Neuronal stem cell (in vitro differentiated cells): ENCODE results near the gene CHERP.

Source experiments
- DNase-seq: peaks from one replicate; pipeline ENCODE4 v3.0.0-alpha.2; 2013; ENCODE audit warnings: low spot score
- H2AFZ ChIP-seq: one replicate; pipeline ENCODE4 v1.6.1; 2013; ENCODE audit warnings: mild to moderate bottlenecking, low read length, inconsistent platforms
- H2AK5ac ChIP-seq: 2 replicates; pipeline ENCODE4 v1.6.1; 2013; ENCODE audit warnings: low read depth, mild to moderate bottlenecking, inconsistent platforms, low read length, moderate library complexity, mixed read lengths
- H2BK120ac ChIP-seq: 2 replicates; pipeline ENCODE4 v1.6.1; 2013; ENCODE audit warnings: low read depth, mild to moderate bottlenecking, inconsistent platforms, low read length, moderate library complexity, mixed read lengths
- H2BK12ac ChIP-seq: one replicate; pipeline ENCODE4 v1.6.1; 2013; ENCODE audit warnings: low read length, inconsistent platforms
- H2BK15ac ChIP-seq: 2 replicates; pipeline ENCODE4 v1.6.1; 2013; ENCODE audit warnings: mild to moderate bottlenecking, low read length, inconsistent platforms, mixed read lengths
- H2BK5ac ChIP-seq: one replicate; pipeline ENCODE4 v1.6.1; 2013; ENCODE audit warnings: inconsistent platforms, mild to moderate bottlenecking, low read length, moderate library complexity
- H3K14ac ChIP-seq: one replicate; pipeline ENCODE4 v1.6.1; 2013; ENCODE audit warnings: low read length, inconsistent platforms
- H3K18ac ChIP-seq: 2 replicates; pipeline ENCODE4 v1.6.1; 2013; ENCODE audit warnings: low read length, inconsistent platforms
- H3K23ac ChIP-seq: 2 replicates; pipeline ENCODE4 v1.6.1; 2013; ENCODE audit warnings: low read depth, mild to moderate bottlenecking, mixed read lengths, low read length, inconsistent platforms; ENCODE audit not compliant: poor library complexity
- H3K27ac ChIP-seq: replicated peaks from 3 replicates; pipeline ENCODE4 v1.5.1; 2013; ENCODE audit warnings: low read length, inconsistent platforms
- H3K27me3 ChIP-seq, 3 experiments: 2 replicates each; pipeline ENCODE4 v1.6.1; 2013; ENCODE audit warnings: low read length in 3 of 3, mild to moderate bottlenecking in 2 of 3, inconsistent platforms in 1 of 3, low read depth in 1 of 3, mixed read lengths in 1 of 3, moderate library complexity in 1 of 3; ENCODE audit not compliant: control insufficient read depth in 3 of 3, insufficient read depth in 3 of 3
- H3K36me3 ChIP-seq, 2 donors: replicated peaks in 1 of 2; 2 replicates each; pipeline ENCODE4 v1.6.1; 2013; ENCODE audit warnings: low read length in 2 of 2; ENCODE audit not compliant: control insufficient read depth in 2 of 2, insufficient read depth in 2 of 2
- H3K4ac ChIP-seq: 2 replicates; pipeline ENCODE4 v1.6.1; 2013; ENCODE audit warnings: inconsistent platforms, mild to moderate bottlenecking, low read length, moderate library complexity
- H3K4me1 ChIP-seq, 2 donors: 1 replicate in 1 of 2; 2 replicates in 1 of 2; pipeline ENCODE4 v1.6.1; 2013; ENCODE audit warnings: low read length in 2 of 2, low read depth in 1 of 2; ENCODE audit not compliant: control insufficient read depth in 2 of 2, insufficient read depth in 1 of 2
- H3K4me2 ChIP-seq: one replicate; pipeline ENCODE4 v1.6.1; 2013; ENCODE audit warnings: mild to moderate bottlenecking, low read length, inconsistent platforms; ENCODE audit not compliant: insufficient read depth, poor library complexity, severe bottlenecking
- H3K4me3 ChIP-seq, 2 donors: 2 replicates each; pipeline ENCODE4 v1.5.1; 2013; ENCODE audit warnings: low read length in 2 of 2, mild to moderate bottlenecking in 2 of 2, inconsistent platforms in 1 of 2, moderate library complexity in 1 of 2
- H3K79me1 ChIP-seq: one replicate; pipeline ENCODE4 v1.6.1; 2013; ENCODE audit warnings: low read depth, mild to moderate bottlenecking, inconsistent platforms, low read length, moderate library complexity
- H3K9ac ChIP-seq: one replicate; pipeline ENCODE4 v1.6.1; 2013; ENCODE audit warnings: mild to moderate bottlenecking, low read depth, low read length, inconsistent platforms; ENCODE audit not compliant: poor library complexity
- H3K9me3 ChIP-seq, 2 donors: replicated peaks in 1 of 2; 2 replicates each; pipeline versions ENCODE3 to v1.6.1; 2013; ENCODE audit warnings: low read length in 2 of 2, mild to moderate bottlenecking in 2 of 2, inconsistent platforms in 1 of 2, low read depth in 1 of 2, mixed read lengths in 1 of 2, moderate library complexity in 1 of 2; ENCODE audit not compliant: control insufficient read depth in 2 of 2, insufficient read depth in 1 of 2
- H4K8ac ChIP-seq: one replicate; pipeline ENCODE4 v1.6.1; 2013; ENCODE audit warnings: low read depth, mild to moderate bottlenecking, inconsistent platforms, low read length, moderate library complexity
- H4K91ac ChIP-seq: one replicate; pipeline ENCODE4 v1.6.1; 2013; ENCODE audit warnings: low read length, low read depth, mild to moderate bottlenecking, inconsistent platforms; ENCODE audit not compliant: poor library complexity
- WGBS, 2 donors: extraction: QIAGEN DNeasy Blood & Tissue Kit; methylation state at CpG; one replicate each; pipeline ENCODE4 v1.1.7; 2013; ENCODE audit warnings: missing lambda C conversion rate in 2 of 2, mixed read lengths in 1 of 2; ENCODE audit not compliant: insufficient read length in 2 of 2, insufficient replicate concordance in 1 of 2; ENCODE audit errors: extremely low coverage in 2 of 2; 5-methylcytosine and 5-hydroxymethylcytosine counted together

CHERP gene

GRCh38 chr19:16522559-16523377 lies 19.5 kb downstream of the CHERP start:
- H3K27ac ChIP-seq, result no peak overlapping the region
- no peak overlapping the region for H4K91ac ChIP-seq
- no peak overlapping the region for H3K4ac ChIP-seq
- H2AK5ac ChIP-seq, result no peak overlapping the region
- H3K4me1 ChIP-seq, result no peaks in the 10 kb centered on the region
- DNase-seq, result no peak
- no peak overlapping the region for H2BK12ac ChIP-seq
- no peaks in the 10 kb centered on the region for H3K27me3 ChIP-seq
- no peak overlapping the region for H3K14ac ChIP-seq
- peaks cover 81 to 97% of the 10 kb centered on the region in 2 donors for H3K36me3 ChIP-seq
- no peak overlapping the region for H2BK15ac ChIP-seq
- no peak overlapping the region for H3K23ac ChIP-seq
- peaks cover 0 to 2% of the 10 kb centered on the region in 2 donors for H3K9me3 ChIP-seq
- H4K8ac ChIP-seq, result no peak overlapping the region
- no peak overlapping the region for H2AFZ ChIP-seq
- H3K4me3 ChIP-seq, result peak overlapping the region in 1 of 2 donors; percentile 2
- WGBS, 2 donors, result no CpG with 5 or more reads among the region's 25 CpGs
- no peak overlapping the region for H3K9ac ChIP-seq
- no peak overlapping the region for H3K4me2 ChIP-seq
- H2BK5ac ChIP-seq, result no peak overlapping the region
- H3K79me1 ChIP-seq, result peaks cover 15% of the 10 kb centered on the region
- no peak overlapping the region for H3K18ac ChIP-seq
- no peak overlapping the region for H2BK120ac ChIP-seq

GRCh38 chr19:16521715-16522289 lies 20.4 kb downstream of the CHERP start:
- Histone ChIP-seq H2BK120ac (no peak overlapping the region), H3K18ac (no peak overlapping the region), H3K36me3 (peaks cover 80 to 97% of the 10 kb centered on the region in 2 donors), H2BK12ac (no peak overlapping the region), H3K9me3 (no peaks in the 10 kb centered on the region), H3K4ac (no peak overlapping the region), H2AFZ (no peak overlapping the region), H3K79me1 (peaks cover 14% of the 10 kb centered on the region), H3K23ac (no peak overlapping the region), H2BK5ac (no peak overlapping the region), H3K9ac (no peak overlapping the region), H3K4me1 (no peaks in the 10 kb centered on the region), H2BK15ac (no peak overlapping the region), H3K27ac (no peak overlapping the region), H4K8ac (no peak overlapping the region), H2AK5ac (no peak overlapping the region), H3K27me3 (no peaks in the 10 kb centered on the region), H3K4me2 (no peak overlapping the region), H3K14ac (no peak overlapping the region), H3K4me3 (no peak overlapping the region), H4K91ac (no peak overlapping the region)
- DNase-seq, result no peak
- WGBS, 2 donors, result no CpG with 5 or more reads among the region's 10 CpGs

DNA sequence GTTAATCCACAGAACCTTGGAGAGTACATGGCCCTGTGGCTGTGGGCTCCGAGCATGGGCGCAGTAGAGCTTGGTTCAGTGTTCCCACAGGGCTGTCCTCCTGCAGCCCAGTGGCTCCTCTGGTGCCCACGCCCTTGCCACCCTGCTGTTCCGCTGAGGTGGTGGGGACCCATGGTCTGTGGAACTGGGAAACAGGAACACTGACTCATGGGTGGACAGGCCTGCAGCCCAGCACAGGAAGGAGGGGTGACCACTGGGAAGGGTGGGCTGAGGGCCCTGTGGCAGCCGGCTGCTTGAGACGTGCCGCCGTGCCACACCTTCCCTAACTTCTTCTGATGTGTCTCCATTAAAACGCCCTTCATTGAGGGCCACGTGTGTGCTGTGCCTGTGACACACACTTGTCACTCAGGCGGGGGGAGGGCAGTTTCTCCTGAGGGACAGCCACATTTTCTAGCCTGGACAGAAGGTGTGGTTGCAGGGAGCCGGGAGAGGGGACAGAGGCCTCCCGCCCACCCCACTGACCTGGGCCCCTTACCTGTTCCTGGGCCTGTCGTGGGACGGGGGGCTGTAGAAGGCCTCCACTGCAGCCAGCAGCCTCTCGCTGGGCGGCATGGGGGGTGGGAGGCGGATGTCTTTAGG lies 21.1 kb downstream of the CHERP start:
- Histone ChIP-seq H4K91ac (no peak overlapping the region), H2BK12ac (no peak overlapping the region), H2BK5ac (no peak overlapping the region), H3K4me2 (no peak overlapping the region), H3K36me3 (peaks cover 79 to 97% of the 10 kb centered on the region in 2 donors), H2AK5ac (no peak overlapping the region), H3K27ac (no peak overlapping the region), H4K8ac (no peak overlapping the region), H2BK120ac (no peak overlapping the region), H2AFZ (no peak overlapping the region), H3K4me1 (no peaks in the 10 kb centered on the region), H2BK15ac (no peak overlapping the region), H3K79me1 (peaks cover 12% of the 10 kb centered on the region), H3K18ac (no peak overlapping the region), H3K4me3 (no peak overlapping the region), H3K14ac (peak overlapping the region; percentile 38), H3K9me3 (no peaks in the 10 kb centered on the region), H3K27me3 (no peaks in the 10 kb centered on the region), H3K23ac (peak overlapping the region; percentile 85), H3K4ac (no peak overlapping the region), H3K9ac (no peak overlapping the region)
- WGBS, 2 donors, result no CpG with 5 or more reads among the region's 18 CpGs
- DNase-seq, result no peak
